Pancreas (tissue), 10 donors: ENCODE results near the gene HCRT. TPM values are rescaled to one million over a fixed set of nuclear protein-coding genes. Genes with fewer than 3 reads are reported as not detected.
"Not testable (repeated sequence)": the region's sequence is repeated elsewhere in the genome, so short reads cannot be mapped to it uniquely, and the experiment has no call there.

Experiments
- ATAC-seq, 4 donors: fragments of 200-7000 bp; cut with Tn5 transposase; one replicate each; pipeline versions ENCODE4 v1.8.0 to v1.9.1; 2020; ENCODE audit warnings: mild to moderate bottlenecking in 4 of 4, moderate library complexity in 4 of 4
- DNase-seq, 6 donors: peaks; one replicate each; pipeline ENCODE4 v3.0.0-alpha.2; 2020
- FAIRE-seq: peaks from 2 replicates; lab custom pipeline; 2012; peaks lifted over from hg19 to GRCh38; lab: Jason Lieb, UNC
- H3K27ac ChIP-seq, 4 donors: fragments of 200-600 bp; sonication (generic); 1 replicate in 3 of 4; 2 replicates in 1 of 4; pipeline versions ENCODE4 v1.5.0 to v1.8.0; 2020
- H3K27me3 ChIP-seq, 4 donors: fragments of 200-600 bp; one replicate each; pipeline ENCODE4 v1.8.0; 2021
- H3K36me3 ChIP-seq, 3 donors: fragments of 200-600 bp; sonication (generic) in 1 of 3; one replicate each; pipeline versions ENCODE4 v1.5.0 to v1.8.0; 2020 to 2021
- H3K4me1 ChIP-seq, 3 donors: fragments of 200-600 bp; one replicate each; pipeline ENCODE4 v1.8.0; 2021
- H3K4me3 ChIP-seq, 4 donors: fragments of 200-600 bp; sonication (generic) in 2 of 4; one replicate each; pipeline versions ENCODE4 v1.5.0 to v1.8.0; 2020 to 2021
- H3K9me3 ChIP-seq, 4 donors: fragments of 200-600 bp; one replicate each; pipeline ENCODE4 v1.8.0; 2021
- CTCF ChIP-seq, 4 donors: fragments of 200-600 bp; sonication (generic) in 3 of 4; IDR thresholded peaks; one replicate each; pipeline versions ENCODE4 v1.5.0 to v1.8.0; 2021; ENCODE audit warnings: antibody characterized with exemption in 4 of 4
- WGBS, 2 donors: extraction: QIAGEN DNeasy Blood & Tissue Kit; methylation state at CpG; one replicate each; pipeline ENCODE4 v1.1.7; 2013; 5-methylcytosine and 5-hydroxymethylcytosine counted together
- intact Hi-C, 3 donors: fragments of 100-400 bp; cut with DNase I; formaldehyde crosslinking; loops; one replicate each; pipeline versions ENCODE4 v1.11.1 to v1.14.2; 2022
- polyA plus RNA-seq, 2 donors: library from polyadenylated mRNA; stranded (reverse); fragments of 200-250 nt; gene quantifications; one replicate each; pipeline ENCODE4 v1.2.3, GENCODE V29; 2013
- total RNA-seq, 6 donors: library from RNA; stranded (reverse); fragmentation: NEBNext Ultra II Directional in 4 of 6; extraction: Animal tissue kit (Norgen Biotek cat#: 25700) in 4 of 6; gene quantifications; one replicate each; pipeline versions ENCODE4 v1.2.1 to v1.2.4, GENCODE V29; 2021 to 2023
- donor health status: healthy with polysubstance abuse.
- donor health status: DM: no; HTN: no; CAD: no; lungs with moderate emphysema.
- donor health status: DM: no; HTN: no; CAD: no.
- donor health status: control.
- donor health status: control.
- donor health status: Bipolar disorder and iron deficiency.
- donor health status: DM: yes; HTN: yes; CAD: no.
- donor health status: DM: no; HTN: no; CAD: no.
- donor health status: DM: no; HTN: no; CAD: no.
- donor health status: DM: yes; HTN: yes; CAD: no.

The HCRT gene
- total and polyA plus RNA-seq, 8 donors: not detected

GRCh38 chr17:42227849-42228700, 42.8 kb upstream of the HCRT start:
- peaks cover 0 to 7% (median 0%) of the 10 kb centered on the region in 3 donors for H3K36me3 ChIP-seq
- no peaks in the 10 kb centered on the region for H3K9me3 ChIP-seq
- ATAC-seq: no peak
- FAIRE-seq: no peak
- DNase-seq: no peak
- TF ChIP-seq CTCF (IDR thresholded peaks at IDR 0.05): no peak
- no peak overlapping the region for H3K4me3 ChIP-seq
- 78 to 82% methylated on average over 11 of the region's 11 CpGs for WGBS, 2 donors
- no peak overlapping the region for H3K27ac ChIP-seq
- H3K27me3 ChIP-seq: no peaks in the 10 kb centered on the region
- H3K4me1 ChIP-seq: no peaks in the 10 kb centered on the region
- intact Hi-C loops: no loop called here

GRCh38 chr17:42225646-42226045, 40.4 kb upstream of the HCRT start:
- Histone ChIP-seq H3K36me3 (peaks cover 0 to 9% (median 0%) of the 10 kb centered on the region in 3 donors), H3K4me3 (no peak overlapping the region), H3K27ac (no peak overlapping the region), H3K27me3 (no peaks in the 10 kb centered on the region), H3K4me1 (no peaks in the 10 kb centered on the region), H3K9me3 (no peaks in the 10 kb centered on the region)
- no peak for ATAC-seq
- no peak for TF ChIP-seq CTCF (IDR thresholded peaks at IDR 0.05)
- no peak for DNase-seq
- intact Hi-C loops: no loop called here
- 90 to 94% methylated on average over 5 of the region's 5 CpGs for whole genome bisulfite sequencing, 2 donors
- no peak for FAIRE-seq

GRCh38 chr17:42224651-42225050, 39.4 kb upstream of the HCRT start:
- WGBS, 2 donors: 92 to 99% methylated on average over 6 of the region's 6 CpGs
- intact Hi-C loops: no loop called here
- ATAC-seq (no peak), DNase-seq (no peak), FAIRE-seq (no peak)
- H3K4me1 ChIP-seq: no peaks in the 10 kb centered on the region
- no peaks in the 10 kb centered on the region for H3K27me3 ChIP-seq
- peaks cover 0 to 9% (median 0%) of the 10 kb centered on the region in 3 donors for H3K36me3 ChIP-seq
- H3K9me3 ChIP-seq: no peaks in the 10 kb centered on the region
- TF ChIP-seq CTCF (IDR thresholded peaks at IDR 0.05): no peak
- H3K4me3 ChIP-seq: no peak overlapping the region
- no peak overlapping the region for H3K27ac ChIP-seq

DNA sequence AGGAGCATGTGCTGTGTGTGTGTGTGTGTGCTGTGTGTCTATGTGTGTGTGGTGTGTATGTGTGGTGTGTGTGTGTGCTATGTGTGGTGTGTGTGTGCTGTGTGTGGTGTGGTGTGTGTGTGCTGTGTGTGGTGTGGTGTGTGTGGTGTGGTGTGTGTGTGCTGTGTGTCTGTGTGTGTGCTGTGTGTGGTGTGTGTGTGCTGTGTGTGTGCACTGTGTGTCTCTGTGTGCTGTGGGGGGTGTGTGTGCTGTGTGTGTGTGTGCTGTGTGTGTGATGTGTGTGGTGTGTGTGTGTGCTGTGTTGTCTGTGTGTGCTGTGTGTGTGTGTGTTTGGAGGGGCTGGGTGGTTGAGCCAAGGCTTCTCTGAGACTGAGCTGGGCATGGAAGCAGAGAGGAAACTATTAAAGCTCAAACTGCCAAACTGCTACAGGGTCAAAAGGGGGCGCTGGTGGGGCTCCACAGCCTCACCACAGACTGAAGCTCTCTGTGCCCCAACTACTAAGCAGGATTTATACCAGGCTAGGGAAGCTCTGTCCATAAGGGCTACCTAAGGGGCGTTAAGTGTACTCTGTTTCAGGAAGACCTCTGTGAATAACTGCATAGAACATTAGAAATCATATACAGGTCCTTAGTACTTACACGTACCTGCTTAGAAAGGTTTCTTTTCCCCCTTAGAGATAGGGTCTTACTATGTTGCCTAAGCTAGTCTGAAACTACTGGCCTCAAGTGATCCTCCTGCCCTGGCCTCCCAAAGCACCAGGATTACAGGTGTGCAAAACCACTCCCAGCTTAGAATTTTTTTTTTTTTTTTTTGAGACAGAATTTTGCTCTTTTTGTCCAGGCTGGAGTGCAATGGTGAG, 36.9 kb upstream of the HCRT start:
- Histone ChIP-seq H3K4me1 (no peaks in the 10 kb centered on the region), H3K27me3 (no peaks in the 10 kb centered on the region), H3K27ac (no peak overlapping the region), H3K4me3 (no peak overlapping the region), H3K36me3 (peaks cover 0 to 18% (median 3%) of the 10 kb centered on the region in 3 donors), H3K9me3 (no peaks in the 10 kb centered on the region)
- 63 to 66% methylated on average over 3 of the region's 3 CpGs for WGBS, 2 donors
- DNase-seq (peak in 1 of 6 donors; percentile 19), ATAC-seq (peak in 3 of 4 donors; percentile 77 to 90 (median 79)), FAIRE-seq (no peak)
- peak in 1 of 4 donors; percentile 9 for TF ChIP-seq CTCF (IDR thresholded peaks at IDR 0.05)
- intact Hi-C loops: no loop called here

DNA sequence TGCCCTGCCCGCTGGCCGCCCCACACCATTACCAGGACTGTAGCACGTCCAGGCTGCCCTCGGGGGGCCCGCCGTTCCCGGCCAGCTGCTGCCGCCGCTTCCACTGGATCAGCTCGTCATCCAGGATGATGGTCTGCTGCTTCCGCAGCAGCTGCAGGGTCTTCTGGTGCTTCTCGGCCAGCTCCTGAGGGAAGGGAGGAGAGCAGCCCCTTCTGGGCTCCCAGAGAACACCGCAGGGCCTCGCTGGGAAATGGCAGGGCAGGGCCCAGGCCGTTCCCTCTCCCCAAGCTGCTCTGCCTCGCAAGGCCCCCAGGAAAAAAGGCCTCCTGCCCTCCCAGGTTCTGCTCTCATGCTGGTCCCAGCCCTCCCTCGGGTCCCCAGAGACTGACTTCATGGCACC, 34.0 kb upstream of the HCRT start:
- WGBS, 2 donors: 91% methylated on average over 3 of the region's 17 CpGs; no CpG with 5 or more reads in 1 of the 2 donors
- DNase-seq, H3K4me3 ChIP-seq, intact Hi-C loops, H3K9me3 ChIP-seq, H3K27me3 ChIP-seq, ATAC-seq, FAIRE-seq, H3K4me1 ChIP-seq, H3K27ac ChIP-seq: not testable (repeated sequence)
- peaks cover 0 to 31% (median 3%) of the 10 kb centered on the region in 3 donors for H3K36me3 ChIP-seq
